ENCODE results near the gene GRN. TPM values are rescaled to one million over a fixed set of nuclear protein-coding genes. Genes with fewer than 3 reads are reported as not detected.
"Not testable (repeated sequence)": the region's sequence is repeated elsewhere in the genome, so short reads cannot be mapped to it uniquely, and the experiment has no call there.

The GRN gene
- total RNA-seq, 2 donors from 2014 or later = 439 to 572 TPM

GRCh38 chr17:44354582-44355561 is 9.8 kb downstream of the GRN start:
- DNase-seq (peak in 1 of 2 donors; percentile 79), ATAC-seq (no peak)
- intact Hi-C loops (cut with DNase I, micrococcal nuclease) = no loop called here

- no peak for DNase-seq
- ATAC-seq = no peak
- intact Hi-C loops (cut with DNase I, micrococcal nuclease) = no loop called here
Observed at GRCh38 chr17:44355642-44356099, 10.6 kb downstream of the GRN start.

GRCh38 chr17:44356241-44356640 is 11.1 kb downstream of the GRN start:
- ATAC-seq (peak; percentile 62), DNase-seq (no peak)
- intact Hi-C loops (cut with DNase I, micrococcal nuclease) = no loop called here

GRCh38 chr17:44358066-44358465 is 13.0 kb downstream of the GRN start:
- ATAC-seq (no peak), DNase-seq (no peak)
- intact Hi-C loops (cut with DNase I, micrococcal nuclease) = no loop called here

- intact Hi-C loops (cut with DNase I, micrococcal nuclease) = no loop called here
- DNase-seq (no peak), ATAC-seq (no peak)
Observed at GRCh38 chr17:44359006-44359405, 13.9 kb downstream of the GRN start.

- no peak for DNase-seq
- intact Hi-C loops (cut with DNase I, micrococcal nuclease) = no loop called here
- ATAC-seq = no peak
Observed at GRCh38 chr17:44359458-44360143, 14.5 kb downstream of the GRN start.

GRCh38 chr17:44360144-44360533 is 15.0 kb downstream of the GRN start:
- ATAC-seq = no peak
- DNase-seq = no peak
- intact Hi-C loops (cut with DNase I, micrococcal nuclease) = no loop called here

GRCh38 chr17:44360826-44361225 is 15.7 kb downstream of the GRN start:
- DNase-seq = no peak
- no peak for ATAC-seq
- intact Hi-C loops (cut with DNase I, micrococcal nuclease) = no loop called here

GRCh38 chr17:44361292-44362260 is 16.5 kb downstream of the GRN start:
- DNase-seq (no peak), ATAC-seq (no peak)
- intact Hi-C loops (cut with DNase I, micrococcal nuclease) = no loop called here

GRCh38 chr17:44362459-44362948 is 17.4 kb downstream of the GRN start:
- DNase-seq (no peak), ATAC-seq (peak; percentile 4)
- intact Hi-C loops (cut with DNase I, micrococcal nuclease) = no loop called here

- DNase-seq = no peak
- peak; percentile 44 for ATAC-seq
Observed at GRCh38 chr17:44362949-44363612, 18.0 kb downstream of the GRN start.

GRCh38 chr17:44363613-44364159 is 18.6 kb downstream of the GRN start, which contains the start of gene FAM171A2:
Gene FAM171A2 (minus strand): TSS chr17:44363853. CDS start chr17:44363714, 139 bp downstream.
- DNase-seq = peak in 1 of 2 donors; percentile 65
- peak; percentile 91 for ATAC-seq
- intact Hi-C loops (cut with DNase I, micrococcal nuclease) = no loop called here

More at GRCh38 chr17:44362949-44363612, 18.0 kb downstream of the GRN start:
- intact Hi-C loops (cut with DNase I, micrococcal nuclease) = no loop called here

- DNase-seq; ATAC-seq; intact Hi-C loops (cut with DNase I, micrococcal nuclease): not testable (repeated sequence)
Observed at GRCh38 chr17:44365051-44365450, 19.9 kb downstream of the GRN start.

GRCh38 chr17:44367231-44367979 is 22.3 kb downstream of the GRN start:
- ATAC-seq = no peak
- intact Hi-C loops (cut with DNase I, micrococcal nuclease) = no loop called here
- no peak for DNase-seq

GRCh38 chr17:44368391-44369243 is 23.5 kb downstream of the GRN start:
- ATAC-seq; intact Hi-C loops (cut with DNase I, micrococcal nuclease); DNase-seq: not testable (repeated sequence)

- DNase-seq; intact Hi-C loops (cut with DNase I, micrococcal nuclease); ATAC-seq: not testable (repeated sequence)
Observed at GRCh38 chr17:44369414-44370023, 24.4 kb downstream of the GRN start.

All from left colon (tissue), 2 donors.